HG02623 (cell line): Measurements from ENCODE around the gene CDC7.
"Not testable (repeated sequence)": the region's sequence is repeated elsewhere in the genome, so short reads cannot be mapped to it uniquely, and the experiment has no call there.

ENCODE experiments used
- ATAC-seq: cut with Tn5 transposase; IDR thresholded peaks from one replicate; pipeline ENCODE4 v1.9.1; 2021; ENCODE audit warnings: moderate library complexity; ENCODE audit not compliant: unreplicated experiment

CDC7 gene

DNA sequence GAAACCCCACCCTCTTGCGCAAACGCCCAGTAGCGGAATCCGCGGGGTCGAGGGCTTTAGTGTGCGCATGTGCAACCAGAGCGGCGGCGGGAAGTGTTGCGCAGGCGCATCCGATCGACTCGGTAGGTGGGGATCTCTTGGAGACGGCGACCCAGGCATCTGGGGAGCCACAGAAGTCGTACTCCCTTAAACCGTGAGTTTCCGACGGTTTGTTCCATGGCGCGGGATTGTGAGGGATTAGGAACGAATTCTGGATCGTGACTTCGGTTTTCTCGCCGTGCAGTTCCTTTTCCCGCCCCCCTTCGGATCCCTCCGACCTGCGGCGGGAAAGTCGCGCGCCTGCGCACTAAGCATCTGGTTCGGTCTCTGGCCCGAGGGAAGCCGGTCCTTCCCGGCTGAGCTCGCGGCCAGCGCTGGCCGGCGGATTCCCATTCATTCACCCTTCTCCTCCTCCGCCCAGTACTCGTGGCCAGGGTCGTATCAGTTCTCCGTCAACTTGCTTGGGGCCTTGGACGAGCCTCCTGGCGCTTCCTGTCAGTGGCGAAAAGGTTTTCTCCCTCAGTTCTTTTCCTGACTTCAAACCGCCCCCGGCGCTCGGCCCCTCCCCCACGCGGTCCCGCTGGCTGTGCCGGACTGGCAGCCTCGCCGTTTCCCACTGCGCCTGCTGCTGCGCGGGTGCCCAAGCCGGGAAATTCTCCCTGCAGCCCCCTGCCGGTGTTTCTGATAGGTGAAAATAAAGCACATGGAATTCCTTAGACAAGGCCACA lies at the start of gene CDC7:
TSS of gene CDC7 (plus strand) at position 96 of the 767 bp plus-strand sequence. CDS start 866 bp downstream, outside the sequence.
- peak; percentile 77 for ATAC-seq

DNA sequence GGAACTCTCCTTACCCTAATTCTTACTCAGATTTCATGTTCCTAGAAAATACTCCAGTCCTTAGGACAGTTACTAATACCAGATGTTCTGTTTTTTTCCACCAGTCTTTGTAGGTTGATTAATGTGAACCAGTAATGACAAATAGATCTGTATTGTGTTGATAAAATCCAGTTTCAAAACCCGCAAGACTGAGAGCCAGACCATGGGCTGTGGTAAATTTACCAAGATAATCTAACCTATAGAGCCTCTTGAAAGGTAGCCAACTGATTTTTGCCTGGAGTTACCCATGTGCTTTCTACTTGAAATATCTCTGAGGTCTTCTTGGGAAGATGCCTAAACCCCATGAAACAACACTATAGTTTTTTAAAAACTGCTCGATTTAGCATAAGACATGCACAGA lies 46.5 kb upstream of the CDC7 start:
- ATAC-seq, result no peak

DNA sequence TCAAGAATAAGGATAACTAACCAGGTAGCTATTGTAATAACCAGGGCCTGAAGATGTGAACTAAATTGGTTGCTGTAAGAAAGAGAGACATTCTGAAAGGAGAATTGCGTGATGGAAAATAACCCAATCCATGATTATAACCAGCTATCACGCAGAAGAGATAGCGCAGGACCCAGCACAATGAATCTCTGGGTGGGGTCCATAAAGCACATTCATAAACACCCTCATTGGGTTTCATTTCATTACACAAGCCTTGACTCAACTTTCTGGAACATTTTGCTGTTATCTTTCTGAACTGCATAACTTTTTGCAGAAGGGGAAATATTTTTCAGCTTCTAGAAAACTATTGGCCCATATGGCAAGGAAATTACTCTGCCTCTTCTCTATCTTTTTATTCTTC lies 45.3 kb upstream of the CDC7 start:
- no peak for ATAC-seq

DNA sequence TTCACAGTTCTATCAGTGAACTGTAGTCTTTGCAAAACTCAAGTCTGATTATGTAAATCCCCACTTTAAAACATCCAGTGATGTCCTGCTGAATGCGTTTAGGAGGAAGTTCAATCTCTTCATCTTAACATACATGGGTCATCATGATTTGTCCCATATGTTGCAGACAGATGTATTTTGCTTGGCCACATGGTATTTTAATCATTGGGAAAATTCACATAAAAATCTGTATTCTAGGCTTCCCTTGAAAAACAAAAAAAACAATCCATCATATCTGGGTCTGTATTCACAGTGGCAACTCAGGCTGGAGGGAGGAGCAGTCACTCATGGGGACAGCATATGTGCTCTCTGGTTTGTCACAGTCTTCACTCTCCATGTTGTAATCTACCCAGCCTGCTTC lies 44.8 kb upstream of the CDC7 start:
- no peak for ATAC-seq

DNA sequence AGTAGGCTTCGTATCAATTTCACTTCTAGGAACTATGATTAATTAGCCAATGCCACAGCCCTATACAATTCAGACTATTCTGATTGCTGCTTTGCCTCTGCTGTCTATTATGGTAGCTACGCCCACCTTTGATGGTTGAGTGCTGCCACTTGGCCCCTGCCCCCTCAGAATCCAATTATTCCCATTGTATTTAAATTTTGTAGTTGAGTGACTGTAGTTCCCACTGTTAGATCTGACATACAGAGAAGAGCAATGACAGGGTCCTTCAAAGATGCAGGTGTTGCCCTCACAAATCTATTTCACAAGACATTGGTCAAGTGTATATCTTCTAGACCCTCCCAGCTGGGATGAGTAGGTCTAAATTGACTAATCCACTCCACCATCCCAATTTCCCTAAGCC lies 35.3 kb upstream of the CDC7 start:
- ATAC-seq, result not testable (repeated sequence)

DNA sequence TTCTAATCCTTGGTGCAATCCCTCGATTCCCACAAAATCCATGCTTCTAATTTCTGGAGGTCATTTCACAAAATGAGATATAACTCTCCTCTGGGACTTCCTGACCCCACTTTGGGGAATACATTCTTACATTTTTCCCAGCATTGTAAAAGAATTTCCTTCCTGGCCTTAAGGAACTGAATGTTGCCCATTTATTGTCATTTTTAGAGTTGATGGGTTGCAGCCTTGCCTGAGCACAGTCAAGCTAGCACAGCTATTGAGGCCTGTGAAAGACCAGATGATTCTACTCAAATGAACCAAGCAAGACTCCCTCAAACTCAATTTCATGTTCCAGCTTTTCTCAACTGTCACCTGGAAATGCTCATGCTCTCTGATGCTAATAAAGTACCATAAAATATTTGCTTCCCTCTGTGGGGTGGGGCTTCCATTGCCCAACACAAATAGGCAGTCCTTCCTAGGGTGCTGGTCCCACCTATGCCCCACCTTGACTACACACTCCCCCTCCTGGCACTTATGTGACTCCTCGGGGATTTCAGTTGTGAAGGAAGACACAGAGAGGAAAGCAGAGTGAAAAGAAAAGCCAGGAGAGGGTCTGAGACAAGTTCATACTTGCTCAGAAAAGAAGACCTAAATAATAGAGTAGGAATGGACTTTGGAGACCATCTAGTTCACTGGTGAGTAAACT lies 24.0 kb upstream of the CDC7 start:
- no peak for ATAC-seq

DNA sequence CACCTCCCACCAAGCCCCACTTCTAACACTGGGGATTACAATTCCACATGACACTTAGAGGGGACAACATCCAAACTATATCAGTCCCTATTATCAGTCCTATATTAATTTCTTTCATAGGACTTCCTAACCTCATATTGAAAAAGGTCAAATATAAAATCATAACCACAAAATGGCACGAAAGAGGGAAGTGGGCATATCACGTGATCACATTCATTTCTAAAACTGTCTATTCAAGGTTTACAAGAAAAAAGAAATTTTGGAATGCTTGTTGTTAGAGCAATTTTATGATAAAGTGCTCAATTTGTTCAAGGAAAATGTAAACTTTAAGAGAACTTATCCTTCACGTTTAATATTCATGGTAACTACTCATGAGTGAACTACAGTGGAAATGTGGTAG lies 13.2 kb upstream of the CDC7 start:
- no peak for ATAC-seq

DNA sequence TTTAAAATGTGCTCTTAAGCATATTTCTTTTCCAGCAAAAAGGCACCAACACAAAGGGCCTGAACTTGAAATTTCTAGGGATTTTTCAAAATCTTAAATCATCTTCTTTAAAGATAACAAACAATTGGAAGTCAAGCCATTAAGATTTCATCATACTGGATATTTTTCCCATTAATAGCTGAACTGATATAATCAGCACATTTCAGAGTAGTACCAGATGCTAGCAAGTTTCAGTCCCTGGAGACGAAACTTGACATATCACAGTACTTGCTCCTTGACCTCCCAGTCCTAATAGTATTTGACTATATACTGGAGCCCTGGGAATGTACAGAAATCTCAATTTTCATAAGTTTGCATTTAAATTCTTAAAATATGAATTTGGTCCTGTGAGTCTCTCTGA lies 10.2 kb upstream of the CDC7 start:
- ATAC-seq, result no peak

DNA sequence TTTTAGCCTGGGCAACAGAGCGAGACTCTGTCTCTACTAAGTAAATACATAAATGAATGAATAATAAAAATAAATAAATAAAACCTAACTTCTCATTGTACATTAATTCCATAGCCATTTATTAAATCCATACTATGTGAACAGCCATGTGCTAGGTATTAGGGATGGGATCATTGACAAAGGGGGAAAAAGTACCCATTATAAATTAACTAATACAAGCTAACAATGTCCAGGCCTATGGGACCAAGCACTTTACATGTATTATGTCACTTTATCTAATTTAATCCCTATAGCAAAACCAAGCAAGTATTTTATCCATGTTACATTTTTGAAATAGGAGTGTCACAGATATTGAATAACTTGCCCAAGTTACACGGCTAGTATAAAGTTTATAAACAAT lies 2.6 kb upstream of the CDC7 start:
- ATAC-seq, result no peak

DNA sequence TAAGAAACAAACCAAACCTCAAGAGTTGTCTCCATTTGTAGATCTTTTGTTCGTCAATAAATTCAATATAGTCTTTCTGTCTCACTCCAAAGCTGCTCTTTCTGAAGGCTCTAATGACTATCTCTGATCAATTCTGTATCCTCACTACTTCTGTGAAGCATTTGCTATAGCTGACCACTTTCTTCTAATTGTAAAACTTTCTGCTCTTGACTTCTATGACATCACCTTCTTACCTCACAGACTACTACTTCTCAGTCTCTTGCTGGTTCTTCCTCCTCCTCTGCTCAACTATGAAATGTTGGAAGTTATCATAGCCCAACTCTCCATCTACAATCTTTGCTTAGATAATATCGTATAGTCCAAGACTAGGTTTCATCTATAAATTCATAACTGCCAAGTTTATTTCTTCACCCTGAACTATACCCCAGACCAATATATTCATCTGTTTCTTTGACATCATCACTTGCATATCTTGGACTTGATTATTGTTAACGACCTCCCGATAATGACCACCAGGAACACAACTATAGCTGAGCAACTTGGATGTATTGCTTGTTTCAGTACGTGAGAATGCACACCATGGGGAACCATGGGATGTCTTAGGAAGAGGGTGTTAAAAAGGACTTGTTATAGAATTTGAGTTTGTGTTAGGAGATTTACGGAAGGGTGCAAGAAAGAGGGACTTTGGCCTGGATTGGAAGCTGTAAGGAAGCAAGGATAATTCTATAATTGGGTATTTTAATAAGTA lies 2.0 kb upstream of the CDC7 start:
- ATAC-seq, result no peak

DNA sequence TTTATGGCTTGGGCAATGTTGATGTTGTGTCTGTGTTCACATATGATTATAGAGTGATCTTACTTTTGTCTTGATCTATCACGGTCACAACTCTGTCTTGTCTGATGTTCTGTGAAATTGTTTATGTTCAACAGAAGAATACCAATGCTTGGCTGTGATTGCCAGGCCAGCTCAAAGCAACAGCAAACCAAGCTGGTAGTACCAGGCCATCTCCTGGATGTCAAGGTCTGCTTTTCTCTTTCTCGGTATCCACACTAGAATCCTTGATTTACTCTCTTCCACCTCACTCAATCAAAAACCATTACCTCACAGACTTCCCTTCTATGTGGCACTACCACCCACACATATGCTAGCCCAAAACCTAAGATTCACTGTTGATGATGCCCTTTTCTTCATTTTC lies 1.3 kb upstream of the CDC7 start:
- no peak for ATAC-seq

DNA sequence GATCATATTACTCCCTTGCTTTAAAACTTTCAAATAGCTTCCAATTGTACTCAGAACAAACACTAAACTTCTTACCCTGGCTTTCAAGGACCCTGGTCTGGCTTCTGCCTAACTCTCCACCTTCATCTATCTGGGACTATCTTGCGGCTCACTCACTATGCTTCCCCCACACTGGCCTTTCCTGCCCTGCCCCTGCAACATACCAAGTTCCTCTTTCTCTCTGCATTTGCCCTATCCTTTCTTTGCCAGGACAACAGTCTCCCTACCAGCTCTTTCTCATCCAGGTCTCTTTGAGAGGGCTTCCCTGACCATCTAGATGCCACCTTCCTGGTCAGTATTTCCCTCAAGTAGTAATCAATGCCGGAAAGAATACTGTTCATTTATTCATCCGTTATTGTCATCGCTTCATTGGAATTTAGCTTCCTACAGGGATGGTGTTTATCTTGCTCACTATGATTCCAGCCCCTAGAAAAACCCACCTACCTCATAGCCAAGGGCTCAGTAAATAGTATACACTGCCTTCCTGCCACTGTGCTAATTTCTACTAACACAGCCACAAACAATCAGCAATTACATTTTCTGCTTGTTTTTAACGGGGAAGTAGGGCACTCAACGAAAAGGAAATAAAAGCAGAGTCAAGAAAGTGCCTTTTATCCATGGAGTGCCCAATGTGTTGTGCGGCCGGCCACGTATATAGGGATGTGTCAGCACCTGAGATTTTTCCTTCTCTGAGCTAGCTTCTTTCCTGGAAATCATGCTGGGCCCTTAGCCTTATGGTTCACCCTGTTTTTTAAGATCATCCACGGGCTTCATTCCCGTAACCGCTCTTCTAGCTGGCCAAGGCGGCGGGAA lies 521 bp upstream of the CDC7 start:
- ATAC-seq, result peak; percentile 4

DNA sequence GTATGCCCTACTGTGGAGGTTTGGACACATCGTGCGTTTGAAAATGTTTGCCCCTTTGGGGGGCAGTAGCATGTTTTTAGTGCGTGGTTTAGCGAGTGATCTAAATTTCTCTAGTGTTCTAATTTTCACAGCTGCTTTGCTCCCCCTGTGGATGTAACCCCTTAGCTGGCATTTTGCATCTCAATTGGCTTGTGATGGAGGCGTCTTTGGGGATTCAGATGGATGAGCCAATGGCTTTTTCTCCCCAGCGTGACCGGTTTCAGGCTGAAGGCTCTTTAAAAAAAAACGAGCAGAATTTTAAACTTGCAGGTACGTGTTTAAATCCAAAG lies 836 bp downstream of the CDC7 start:
- peak; percentile 21 for ATAC-seq

DNA sequence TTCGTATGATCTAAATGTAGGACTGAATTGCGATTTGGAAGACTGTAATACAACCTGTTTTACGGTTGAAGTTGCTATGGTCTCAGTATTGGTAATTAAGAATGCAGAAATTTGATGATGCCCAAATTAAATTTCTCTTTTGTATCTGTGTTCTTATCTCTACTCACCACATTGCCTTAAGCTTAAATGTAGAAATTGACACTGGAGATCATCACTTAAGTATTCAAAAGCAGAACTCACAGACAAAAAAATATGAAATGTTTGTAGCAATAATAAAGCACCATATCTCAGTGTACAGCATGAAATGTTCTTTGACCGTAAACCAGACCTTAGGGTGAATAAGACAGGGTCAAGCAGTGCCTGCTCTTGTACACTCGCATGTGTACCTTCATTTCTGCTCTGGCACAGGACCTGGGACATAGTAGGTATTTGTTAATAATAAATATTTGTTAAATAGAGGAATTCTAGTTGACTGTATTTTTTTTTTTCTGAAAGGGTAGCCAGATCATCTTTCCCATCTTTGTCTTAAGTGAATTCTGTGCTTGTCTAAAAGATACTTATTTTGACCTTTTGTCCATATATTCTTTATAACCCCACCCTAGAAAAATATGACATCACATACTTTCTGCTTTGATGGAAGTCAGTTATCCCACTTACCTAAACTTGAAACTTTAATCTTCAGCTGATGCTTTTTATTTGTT lies 1.5 kb downstream of the CDC7 start:
- ATAC-seq, result no peak

DNA sequence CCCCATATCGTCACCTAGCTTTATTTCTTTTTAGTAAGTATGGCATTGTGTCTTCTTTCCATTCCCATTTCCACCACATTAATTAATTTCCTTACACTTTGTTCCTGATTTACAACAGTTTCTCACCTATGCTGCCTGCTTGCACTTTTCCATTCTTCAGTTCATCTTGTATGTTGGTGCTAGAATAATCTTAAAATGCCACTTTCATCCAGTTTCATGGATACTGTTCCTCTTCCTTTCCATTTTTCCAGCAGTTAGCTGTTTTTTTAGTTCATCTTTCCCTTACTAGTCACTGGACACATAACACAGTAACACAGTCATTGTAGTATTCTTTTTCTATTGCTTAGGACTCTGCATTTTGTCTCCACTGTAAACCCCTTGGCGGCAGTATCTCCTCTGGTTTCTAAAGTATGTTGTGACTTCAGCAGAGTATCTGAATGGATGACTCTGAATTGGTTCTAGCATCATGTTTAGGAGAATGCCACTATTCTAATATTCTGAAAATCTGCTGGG lies 2.1 kb downstream of the CDC7 start:
- ATAC-seq, result no peak

DNA sequence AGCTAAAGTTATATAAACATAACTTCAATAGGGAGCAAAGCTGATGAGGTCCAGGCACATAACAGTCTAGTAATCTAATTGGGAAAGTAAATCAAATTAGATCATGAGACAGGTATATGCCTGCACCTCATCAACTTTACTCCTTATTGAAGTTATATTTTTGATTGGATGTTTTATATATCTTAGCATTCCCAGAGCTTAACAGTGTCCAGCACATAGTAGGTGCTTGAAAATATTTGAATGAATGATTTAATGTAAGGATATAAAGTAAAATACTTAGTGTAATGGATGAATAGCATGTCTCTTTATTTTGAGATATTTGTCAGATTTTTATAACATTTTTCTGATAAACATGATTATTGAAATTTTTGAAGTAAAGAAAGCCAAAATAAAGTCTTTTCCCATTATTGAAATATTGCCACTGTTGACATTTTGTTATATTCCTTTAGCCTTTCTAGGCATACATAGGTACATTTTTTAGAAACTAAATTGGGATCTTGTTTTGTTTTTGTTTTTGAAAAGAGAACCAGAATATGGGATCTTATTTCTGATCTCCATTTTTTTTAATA lies 2.8 kb downstream of the CDC7 start:
- ATAC-seq, result no peak

DNA sequence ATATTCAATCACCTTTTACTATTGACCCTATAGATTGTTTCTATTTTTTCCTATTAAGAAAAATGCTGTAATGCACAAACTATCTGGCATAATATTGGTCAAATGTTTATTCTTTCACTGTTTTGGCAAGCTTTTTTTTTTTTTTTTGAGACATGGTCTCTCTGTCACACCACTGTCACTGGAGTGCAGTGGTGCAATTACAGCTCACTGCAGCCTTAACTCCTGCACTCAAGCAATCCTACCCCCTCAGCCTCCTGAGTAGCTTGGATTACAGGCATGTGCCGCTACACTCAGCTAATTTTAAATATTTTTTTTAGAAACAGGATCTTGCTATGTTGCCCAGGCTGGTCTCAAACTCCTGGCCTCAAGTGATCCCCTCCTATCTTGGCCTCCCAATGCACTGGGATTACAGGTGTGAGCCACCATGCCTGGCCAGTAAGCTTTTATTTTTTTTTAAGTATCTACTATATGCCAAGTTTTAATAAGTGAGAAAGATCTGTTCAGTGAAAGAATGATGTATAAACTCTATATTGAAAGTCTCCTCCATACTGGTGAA lies 3.4 kb downstream of the CDC7 start:
- no peak for ATAC-seq

DNA sequence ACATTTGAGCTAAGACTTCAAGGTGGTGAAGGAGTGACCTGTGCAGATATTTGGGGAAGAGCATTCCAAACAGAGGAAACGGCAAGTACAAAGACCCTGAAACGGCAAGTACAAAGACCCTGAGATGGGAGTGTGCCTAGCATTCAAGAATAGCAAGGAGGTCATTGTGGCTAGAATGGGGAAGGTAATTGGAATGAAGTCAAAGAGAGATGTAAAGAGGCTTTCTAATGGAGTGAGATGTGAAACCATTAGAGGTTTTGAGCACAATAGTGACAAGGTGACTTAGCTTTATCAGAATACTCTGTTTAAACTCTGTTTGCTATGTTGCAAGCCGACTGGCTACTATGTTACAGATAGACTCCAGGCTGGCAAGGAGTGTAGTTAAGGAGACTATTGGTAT lies 4.4 kb downstream of the CDC7 start:
- no peak for ATAC-seq

DNA sequence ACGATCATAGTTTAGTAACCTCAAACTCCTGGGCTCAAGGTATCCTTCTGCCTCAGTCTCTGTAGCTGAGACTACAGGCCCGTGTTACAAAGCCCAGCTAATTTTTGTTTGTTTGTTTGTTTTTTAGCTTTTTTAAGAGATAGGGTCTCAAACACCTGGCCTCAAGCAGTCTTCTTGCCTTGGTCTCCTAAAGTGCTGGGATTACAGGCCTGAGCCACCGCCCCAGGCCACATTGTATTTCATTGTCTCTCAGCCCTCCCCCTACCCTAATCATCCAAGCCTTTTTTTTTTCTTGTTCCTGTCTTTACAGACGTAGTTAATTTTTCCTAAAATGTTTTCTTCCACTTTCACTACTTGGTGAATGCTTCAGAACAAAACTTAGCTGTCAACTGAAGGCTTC lies 5.4 kb downstream of the CDC7 start:
- no peak for ATAC-seq

DNA sequence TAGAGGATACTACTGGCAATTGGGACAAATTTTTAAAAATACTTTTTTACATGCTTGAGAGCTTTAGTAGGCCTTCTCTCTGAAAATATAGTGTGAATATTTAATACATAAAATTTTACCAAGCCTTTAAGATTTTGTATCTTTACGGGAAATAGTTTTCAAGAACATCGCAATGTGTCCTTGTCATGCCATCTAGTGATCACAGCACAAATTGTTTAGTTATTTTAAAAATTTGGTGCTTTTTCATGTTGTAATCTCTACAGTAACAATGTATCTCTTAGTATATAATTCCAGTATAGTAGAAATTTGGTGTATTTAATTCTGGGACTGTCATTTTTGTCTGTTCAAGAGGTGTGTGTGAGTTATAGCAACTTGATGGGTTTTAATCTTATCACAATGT lies 6.7 kb downstream of the CDC7 start:
- ATAC-seq, result no peak
